ENCODE measurements around the gene GPR15.

Gene GPR15

DNA sequence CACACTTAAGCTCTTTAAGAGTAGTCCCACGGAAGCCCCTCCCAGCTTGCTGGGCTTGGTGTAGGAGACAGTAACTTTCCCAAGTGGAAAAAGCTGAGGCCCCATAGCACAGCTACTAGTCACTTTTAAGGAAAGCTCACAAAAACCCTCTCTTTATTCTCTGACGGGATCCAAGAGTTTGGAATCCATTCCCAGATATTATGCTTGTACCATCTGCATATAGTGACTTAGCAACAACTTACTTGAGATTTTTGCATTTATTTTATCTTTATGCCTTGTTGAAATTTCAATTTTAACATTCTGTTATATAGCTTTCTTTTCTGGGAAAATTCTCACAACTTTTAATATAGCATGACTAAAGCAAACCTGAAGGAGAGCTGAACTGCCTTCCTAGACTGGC lies 19.5 kb downstream of the GPR15 start:
- DNase-seq (ENCODE audit: extremely low read depth, insufficient read length): no peak
- Histone ChIP-seq H3K4me3 (replicated peaks; ENCODE audit: low read depth, low read length) (no peak overlapping the region), H3K27me3 (replicated peaks; ENCODE audit: control insufficient read depth, insufficient read depth, low read length) (no peaks in the 10 kb centered on the region), H3K36me3 (ENCODE audit: control insufficient read depth, insufficient read depth, low read length) (no peaks in the 10 kb centered on the region; the same call in none of the 2 replicates)
- TF ChIP-seq, protein P1, sequence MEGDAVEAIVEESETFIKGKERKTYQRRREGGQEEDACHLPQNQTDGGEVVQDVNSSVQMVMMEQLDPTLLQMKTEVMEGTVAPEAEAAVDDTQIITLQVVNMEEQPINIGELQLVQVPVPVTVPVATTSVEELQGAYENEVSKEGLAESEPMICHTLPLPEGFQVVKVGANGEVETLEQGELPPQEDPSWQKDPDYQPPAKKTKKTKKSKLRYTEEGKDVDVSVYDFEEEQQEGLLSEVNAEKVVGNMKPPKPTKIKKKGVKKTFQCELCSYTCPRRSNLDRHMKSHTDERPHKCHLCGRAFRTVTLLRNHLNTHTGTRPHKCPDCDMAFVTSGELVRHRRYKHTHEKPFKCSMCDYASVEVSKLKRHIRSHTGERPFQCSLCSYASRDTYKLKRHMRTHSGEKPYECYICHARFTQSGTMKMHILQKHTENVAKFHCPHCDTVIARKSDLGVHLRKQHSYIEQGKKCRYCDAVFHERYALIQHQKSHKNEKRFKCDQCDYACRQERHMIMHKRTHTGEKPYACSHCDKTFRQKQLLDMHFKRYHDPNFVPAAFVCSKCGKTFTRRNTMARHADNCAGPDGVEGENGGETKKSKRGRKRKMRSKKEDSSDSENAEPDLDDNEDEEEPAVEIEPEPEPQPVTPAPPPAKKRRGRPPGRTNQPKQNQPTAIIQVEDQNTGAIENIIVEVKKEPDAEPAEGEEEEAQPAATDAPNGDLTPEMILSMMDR (IDR thresholded peaks at IDR 0.05; ENCODE audit: insufficient read depth, low read length, poor library complexity, severe bottlenecking): no peak

DNA sequence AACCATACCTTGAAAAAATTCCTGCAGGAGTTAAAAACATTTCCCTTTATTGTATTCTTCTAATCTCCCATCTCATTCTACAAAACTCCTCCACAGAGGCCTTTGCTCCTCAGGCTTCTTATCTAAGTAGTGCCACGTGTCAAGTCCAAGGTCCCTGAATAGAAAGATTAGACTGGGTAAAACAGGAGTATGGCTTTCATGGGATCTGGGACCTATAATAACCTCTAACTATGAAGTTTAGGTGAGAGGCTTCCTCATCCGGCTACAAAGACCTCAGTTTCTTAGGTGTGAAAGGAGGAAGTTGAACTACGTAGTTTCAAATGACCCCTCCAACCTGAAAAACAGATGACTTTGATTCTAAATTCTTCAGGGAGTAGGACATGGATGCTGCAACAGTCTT lies 20.0 kb downstream of the GPR15 start:
- TF ChIP-seq, protein P1 (IDR thresholded peaks at IDR 0.05; ENCODE audit: insufficient read depth, low read length, poor library complexity, severe bottlenecking): no peak
- no peaks in the 10 kb centered on the region; the same call in none of the 2 replicates for H3K36me3 ChIP-seq (ENCODE audit: control insufficient read depth, insufficient read depth, low read length)
- DNase-seq (ENCODE audit: extremely low read depth, insufficient read length): no peak
- no peaks in the 10 kb centered on the region for H3K27me3 ChIP-seq (replicated peaks; ENCODE audit: control insufficient read depth, insufficient read depth, low read length)
- no peak overlapping the region for H3K4me3 ChIP-seq (replicated peaks; ENCODE audit: low read depth, low read length)

DNA sequence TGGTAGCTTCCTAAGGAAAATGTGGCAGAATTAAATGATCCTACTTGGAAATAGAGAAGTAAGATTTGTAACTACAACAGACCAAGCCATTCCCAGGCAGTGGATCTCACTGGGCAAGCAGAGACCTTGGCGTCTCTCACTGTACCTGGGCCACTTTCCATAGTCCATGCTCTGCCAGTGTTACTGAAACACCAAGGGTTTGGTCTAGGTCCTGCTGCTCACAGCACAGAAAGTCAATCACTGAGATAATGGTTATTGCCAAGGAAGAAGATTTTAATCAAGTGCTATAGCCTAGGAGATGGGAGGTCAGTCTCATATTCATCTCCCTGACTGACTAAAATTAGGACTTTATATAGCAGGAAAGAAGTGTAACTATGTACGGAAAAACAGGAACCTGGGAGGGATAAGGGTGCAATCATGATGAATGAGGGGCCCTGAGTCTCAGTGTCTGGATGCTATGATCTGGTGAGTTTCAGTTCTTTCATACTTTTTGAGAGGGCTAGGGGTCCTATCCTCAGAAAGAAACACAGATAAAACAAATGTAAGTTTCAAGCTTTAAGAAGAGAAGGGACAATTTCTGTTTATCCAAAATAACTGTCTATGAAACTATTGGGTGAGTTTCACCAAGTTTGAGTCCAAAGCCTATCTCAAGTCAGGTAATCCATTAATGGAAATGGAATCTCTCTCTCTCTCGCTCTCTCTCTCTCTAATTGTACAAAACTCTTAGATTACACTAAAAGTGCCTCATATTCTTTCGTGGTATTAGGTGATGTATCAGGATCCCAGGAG lies 20.6 kb downstream of the GPR15 start:
- Histone ChIP-seq H3K4me3 (replicated peaks; ENCODE audit: low read depth, low read length) (peak overlapping the region; percentile 65), H3K27me3 (replicated peaks; ENCODE audit: control insufficient read depth, insufficient read depth, low read length) (no peaks in the 10 kb centered on the region), H3K36me3 (ENCODE audit: control insufficient read depth, insufficient read depth, low read length) (no peaks in the 10 kb centered on the region; the same call in none of the 2 replicates)
- DNase-seq (ENCODE audit: extremely low read depth, insufficient read length): no peak
- TF ChIP-seq, protein P1 (IDR thresholded peaks at IDR 0.05; ENCODE audit: insufficient read depth, low read length, poor library complexity, severe bottlenecking): no peak

DNA sequence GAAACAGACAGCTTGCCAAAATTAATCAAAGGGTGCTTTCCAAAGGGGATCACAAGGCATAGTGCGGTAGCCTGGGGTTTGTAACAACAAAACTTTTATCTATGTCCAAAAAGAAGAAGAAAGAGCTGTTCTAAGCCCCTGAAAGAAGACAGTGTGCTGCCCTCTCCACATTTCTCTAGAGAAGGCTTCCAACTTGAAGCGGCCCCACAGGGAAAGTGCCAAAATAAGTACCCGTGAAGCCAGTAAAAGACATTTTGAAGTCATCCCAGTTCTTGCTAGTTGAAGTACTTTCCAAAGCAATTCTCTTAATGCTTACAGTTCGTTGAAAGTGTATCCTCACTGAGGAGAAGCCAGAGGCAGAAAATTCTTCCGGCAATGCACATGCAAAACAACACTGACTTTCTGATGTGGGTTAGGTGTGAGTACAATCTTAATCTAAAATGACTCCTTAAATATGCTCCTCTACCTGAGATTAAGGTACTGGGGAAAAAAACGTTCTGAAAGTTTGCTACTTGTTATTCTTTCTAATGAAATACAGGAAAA lies 21.3 kb downstream of the GPR15 start:
- Histone ChIP-seq H3K36me3 (ENCODE audit: control insufficient read depth, insufficient read depth, low read length) (no peaks in the 10 kb centered on the region; the same call in none of the 2 replicates), H3K27me3 (replicated peaks; ENCODE audit: control insufficient read depth, insufficient read depth, low read length) (no peaks in the 10 kb centered on the region), H3K4me3 (replicated peaks; ENCODE audit: low read depth, low read length) (peak overlapping the region; percentile 65)
- no peak for DNase-seq (ENCODE audit: extremely low read depth, insufficient read length)
- TF ChIP-seq, protein P1 (IDR thresholded peaks at IDR 0.05; ENCODE audit: insufficient read depth, low read length, poor library complexity, severe bottlenecking): no peak

DNA sequence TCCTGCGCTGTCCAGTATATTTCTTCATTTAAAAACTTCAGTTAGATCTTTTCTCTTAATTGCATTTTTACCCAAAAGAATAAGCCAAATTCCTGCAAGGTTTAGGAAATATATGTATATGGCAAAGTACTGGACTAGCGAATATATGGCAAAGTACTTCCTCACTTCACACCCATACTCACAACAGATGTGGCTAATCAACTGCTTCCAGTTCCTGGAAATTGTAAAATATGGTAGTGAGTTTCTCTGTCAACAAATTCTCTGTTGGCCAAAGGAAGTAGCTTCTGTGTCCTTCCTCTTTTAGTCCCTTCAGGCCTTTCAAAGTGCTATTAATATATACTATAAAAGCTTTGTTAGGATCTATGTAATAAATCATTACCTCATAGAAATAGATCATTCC lies 22.0 kb downstream of the GPR15 start:
- no peak for DNase-seq (ENCODE audit: extremely low read depth, insufficient read length)
- Histone ChIP-seq H3K27me3 (replicated peaks; ENCODE audit: control insufficient read depth, insufficient read depth, low read length) (no peaks in the 10 kb centered on the region), H3K4me3 (replicated peaks; ENCODE audit: low read depth, low read length) (peak overlapping the region; percentile 65), H3K36me3 (ENCODE audit: control insufficient read depth, insufficient read depth, low read length) (no peaks in the 10 kb centered on the region; the same call in none of the 2 replicates)
- TF ChIP-seq, protein P1 (IDR thresholded peaks at IDR 0.05; ENCODE audit: insufficient read depth, low read length, poor library complexity, severe bottlenecking): no peak
